Stimulated activated CD4-positive, alpha-beta T cell treated with anti-CD3 and anti-CD28 coated beads, TNF-alpha, amount 100 ng/mL, for 4 hours (primary cell): ENCODE data around the gene KDM7A.

Experiments used
- DNase-seq, 3 experiments: peaks; one replicate each; pipeline ENCODE4 v3.0.0-alpha.2; 2020; ENCODE audit warnings: low read depth in 3 of 3

KDM7A gene

GRCh38 chr7:140056431-140057142 lies 120.2 kb downstream of the KDM7A start:
- DNase-seq: no peak

- DNase-seq: no peak
These were observed 121.0 kb downstream of the KDM7A start for GRCh38 chr7:140055833-140056232.

GRCh38 chr7:140054751-140055150 lies 122.0 kb downstream of the KDM7A start:
- DNase-seq: no peak

- DNase-seq: no peak
These were observed 122.8 kb downstream of the KDM7A start for GRCh38 chr7:140053812-140054539.

GRCh38 chr7:140051820-140052219 lies 125.0 kb downstream of the KDM7A start:
- DNase-seq: no peak

- DNase-seq: no peak
These were observed 126.7 kb downstream of the KDM7A start for GRCh38 chr7:140050100-140050499.

GRCh38 chr7:140049339-140050024 lies 127.3 kb downstream of the KDM7A start:
- no peak for DNase-seq

GRCh38 chr7:140048989-140049338 lies 127.8 kb downstream of the KDM7A start:
- no peak for DNase-seq

GRCh38 chr7:140048138-140048537 lies 128.6 kb downstream of the KDM7A start:
- no peak for DNase-seq

- no peak for DNase-seq
These were observed 129.6 kb downstream of the KDM7A start for GRCh38 chr7:140047197-140047596.

GRCh38 chr7:140045697-140046096 lies 131.1 kb downstream of the KDM7A start:
- no peak for DNase-seq

- DNase-seq: no peak
These were observed 132.5 kb downstream of the KDM7A start for GRCh38 chr7:140044251-140044650.

- DNase-seq: no peak
These were observed 134.5 kb downstream of the KDM7A start for GRCh38 chr7:140042386-140042670.

- no peak for DNase-seq
These were observed 135.0 kb downstream of the KDM7A start for GRCh38 chr7:140041659-140042385.

GRCh38 chr7:140039896-140040295 lies 136.9 kb downstream of the KDM7A start:
- DNase-seq: no peak

- DNase-seq: no peak
These were observed 137.7 kb downstream of the KDM7A start for GRCh38 chr7:140039066-140039465.

- no peak for DNase-seq
These were observed 140.4 kb downstream of the KDM7A start for GRCh38 chr7:140036224-140036962.

GRCh38 chr7:140035400-140036223 lies 141.2 kb downstream of the KDM7A start:
- DNase-seq: no peak
